ENCODE measurements around the gene RPS24.
"Not testable (repeated sequence)": the region's sequence is repeated elsewhere in the genome, so short reads cannot be mapped to it uniquely, and the experiment has no call there.

The RPS24 gene

GRCh38 chr10:77993620-77994019 lies 40.0 kb upstream of the RPS24 start:
- no peak for TF ChIP-seq CTCF (IDR thresholded peaks at IDR 0.05)
- Histone ChIP-seq H3K9me3 (ENCODE audit: control insufficient read depth, low read length) (no peaks in the 10 kb centered on the region), H3K4me2 (ENCODE audit: low read length) (no peak overlapping the region), H3K79me2 (no peaks in the 10 kb centered on the region), H3K4me1 (no peaks in the 10 kb centered on the region), H3K36me3 (ENCODE audit: control insufficient read depth, insufficient read depth, low read length) (no peaks in the 10 kb centered on the region), H3K27me3 (ENCODE audit: control insufficient read depth, insufficient read depth, low read length) (no peaks in the 10 kb centered on the region), H3K9ac (no peak overlapping the region), H3K4me3 (ENCODE audit: low read depth, low read length) (no peak overlapping the region), H2AFZ (no peak overlapping the region), H3K27ac (no peak overlapping the region)

DNA sequence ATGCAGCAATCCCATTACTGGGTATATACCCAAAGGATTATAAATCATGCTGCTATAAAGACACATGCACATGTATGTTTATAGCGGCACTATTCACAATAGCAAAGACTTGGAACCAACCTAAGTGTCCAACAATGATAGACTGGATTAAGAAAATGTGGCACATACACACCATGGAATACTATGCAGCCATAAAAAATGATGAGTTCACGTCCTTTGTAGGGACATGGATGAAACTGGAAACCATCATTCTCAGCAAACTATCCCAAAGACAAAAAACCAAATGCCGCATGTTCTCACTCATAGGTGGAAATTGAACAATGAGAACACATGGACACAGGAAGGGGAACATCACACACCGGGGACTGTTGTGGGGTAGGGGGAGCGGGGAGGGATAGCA lies 34.9 kb upstream of the RPS24 start:
- not testable (repeated sequence) for H3K4me2 ChIP-seq (ENCODE audit: low read length); H3K4me1 ChIP-seq; H3K79me2 ChIP-seq; H3K27ac ChIP-seq; H3K9ac ChIP-seq; H3K27me3 ChIP-seq (ENCODE audit: control insufficient read depth, insufficient read depth, low read length); H2AFZ ChIP-seq; H3K36me3 ChIP-seq (ENCODE audit: control insufficient read depth, insufficient read depth, low read length); H3K9me3 ChIP-seq (ENCODE audit: control insufficient read depth, low read length); H3K4me3 ChIP-seq (ENCODE audit: low read depth, low read length)

DNA sequence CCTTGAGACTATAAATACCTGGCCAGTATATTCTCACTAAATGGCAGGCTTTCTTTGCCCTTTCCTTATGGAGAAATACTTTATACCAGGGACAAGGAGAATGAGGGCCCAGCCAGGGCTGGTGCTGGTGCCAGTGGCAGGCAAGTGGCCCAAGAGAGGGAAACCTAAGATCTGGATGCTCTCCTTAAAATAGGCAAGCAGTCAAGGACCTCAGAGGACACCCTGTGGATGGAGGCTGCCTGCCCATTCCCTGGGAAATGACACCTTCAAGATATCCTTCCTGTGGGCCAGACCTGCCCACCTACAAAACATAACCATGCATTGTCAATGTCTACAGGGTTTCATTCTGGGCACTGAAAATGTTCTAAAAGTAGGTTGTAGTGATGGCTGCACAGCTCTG lies 33.5 kb upstream of the RPS24 start:
- no peak for TF ChIP-seq CTCF (IDR thresholded peaks at IDR 0.05)
- H3K9ac ChIP-seq = no peak overlapping the region
- H3K36me3 ChIP-seq (ENCODE audit: control insufficient read depth, insufficient read depth, low read length) = no peaks in the 10 kb centered on the region

DNA sequence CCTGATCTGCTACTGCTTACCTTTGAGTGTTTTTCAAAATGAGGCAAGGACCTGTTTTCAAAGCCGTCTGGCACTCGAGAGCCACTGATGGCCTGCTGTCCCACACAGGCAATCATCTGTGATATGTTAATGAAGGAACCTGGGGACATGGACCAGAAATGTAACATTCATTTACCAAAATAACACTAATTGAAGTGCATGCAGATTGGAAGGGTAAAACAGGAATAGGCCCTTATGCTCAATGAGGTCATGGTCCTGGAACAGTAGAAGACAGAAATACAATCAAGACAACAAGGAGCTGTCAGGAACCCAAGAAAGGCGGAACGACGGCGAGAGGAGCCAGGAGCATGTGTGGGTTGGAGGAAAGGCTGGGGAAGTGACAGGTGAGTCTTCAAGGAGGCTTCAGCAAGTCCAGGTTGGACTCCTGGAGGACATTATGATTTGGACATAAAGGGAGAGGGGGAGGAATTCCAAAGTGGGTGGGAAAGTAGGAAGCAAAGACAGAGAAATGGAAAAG lies 32.6 kb upstream of the RPS24 start:
- Histone ChIP-seq H3K4me1 (no peaks in the 10 kb centered on the region), H3K4me3 (ENCODE audit: low read depth, low read length) (no peak overlapping the region), H3K9me3 (ENCODE audit: control insufficient read depth, low read length) (no peaks in the 10 kb centered on the region), H3K36me3 (ENCODE audit: control insufficient read depth, insufficient read depth, low read length) (no peaks in the 10 kb centered on the region), H3K27me3 (ENCODE audit: control insufficient read depth, insufficient read depth, low read length) (no peaks in the 10 kb centered on the region), H3K9ac (no peak overlapping the region), H3K4me2 (ENCODE audit: low read length) (no peak overlapping the region), H3K79me2 (peaks cover 3% of the 10 kb centered on the region), H3K27ac (no peak overlapping the region), H2AFZ (no peak overlapping the region)
- TF ChIP-seq CTCF (IDR thresholded peaks at IDR 0.05) = no peak

More for the DNA sequence above, 33.5 kb upstream of the RPS24 start:
- Histone ChIP-seq H3K4me3 (ENCODE audit: low read depth, low read length) (no peak overlapping the region), H2AFZ (no peak overlapping the region), H3K79me2 (peaks cover 3% of the 10 kb centered on the region), H3K27ac (no peak overlapping the region), H3K4me2 (ENCODE audit: low read length) (no peak overlapping the region), H3K27me3 (ENCODE audit: control insufficient read depth, insufficient read depth, low read length) (no peaks in the 10 kb centered on the region), H3K4me1 (no peaks in the 10 kb centered on the region), H3K9me3 (ENCODE audit: control insufficient read depth, low read length) (no peaks in the 10 kb centered on the region)

DNA sequence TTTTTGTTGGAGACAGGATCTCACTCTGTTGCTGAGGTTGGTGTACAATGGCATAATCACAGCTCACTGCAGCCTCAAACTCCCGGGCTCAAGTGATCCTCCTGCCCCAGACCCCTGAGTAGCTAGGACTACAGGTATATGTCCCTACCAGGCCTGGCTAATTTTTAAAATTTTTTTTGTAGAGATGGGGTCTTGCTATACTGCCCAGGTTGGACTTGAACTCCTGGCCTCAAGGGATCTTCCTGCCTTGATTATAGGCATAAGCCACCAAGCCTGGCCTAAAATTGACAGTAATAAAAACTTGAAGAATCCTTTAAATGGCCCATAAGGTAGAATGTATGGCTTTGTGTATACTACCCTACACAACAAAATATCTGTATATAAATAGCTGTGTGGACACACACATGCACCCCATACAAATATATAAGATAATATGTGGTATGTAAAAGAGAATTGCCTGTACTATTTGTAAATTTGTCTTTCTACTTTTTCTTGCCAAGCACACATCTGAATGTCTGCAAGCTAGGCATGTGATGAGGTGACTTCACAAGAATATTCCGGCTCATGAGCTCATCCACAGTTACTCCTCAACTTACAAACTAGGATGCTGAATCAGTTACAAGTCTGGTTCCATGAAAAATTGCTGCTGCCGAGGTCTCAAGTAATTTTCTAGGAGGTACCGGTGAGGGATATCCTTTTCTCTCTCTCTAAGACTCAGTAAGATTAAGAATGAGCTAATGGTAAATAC lies 30.9 kb upstream of the RPS24 start:
- H3K9ac ChIP-seq = no peak overlapping the region
- no peaks in the 10 kb centered on the region for H3K9me3 ChIP-seq (ENCODE audit: control insufficient read depth, low read length)
- no peaks in the 10 kb centered on the region for H3K27me3 ChIP-seq (ENCODE audit: control insufficient read depth, insufficient read depth, low read length)
- no peak overlapping the region for H3K27ac ChIP-seq
- H3K79me2 ChIP-seq = peaks cover 3% of the 10 kb centered on the region
- no peaks in the 10 kb centered on the region for H3K36me3 ChIP-seq (ENCODE audit: control insufficient read depth, insufficient read depth, low read length)
- no peak overlapping the region for H3K4me3 ChIP-seq (ENCODE audit: low read depth, low read length)
- no peak for TF ChIP-seq CTCF (IDR thresholded peaks at IDR 0.05)
- no peak overlapping the region for H2AFZ ChIP-seq
- no peak overlapping the region for H3K4me2 ChIP-seq (ENCODE audit: low read length)
- no peaks in the 10 kb centered on the region for H3K4me1 ChIP-seq

Measured in parathyroid adenoma (tissue), 2 donors.